H1 (cell line): ENCODE data around the gene ERV3-1. TPM values are rescaled to one million over a fixed set of nuclear protein-coding genes. Genes with fewer than 3 reads are reported as not detected.

ENCODE experiments used
- CTCF ChIA-PET: fragments of 300-600 bp; sonication (Branson Sonifier 250); formaldehyde crosslinking; loops from one replicate; lab custom pipeline; 2021; ENCODE audit not compliant: partially characterized antibody; lab: Charles Lee
- POLR2A ChIA-PET: fragments of 300-600 bp; sonication (Branson Sonifier 250); formaldehyde crosslinking; loops from one replicate; lab custom pipeline; 2021; ENCODE audit warnings: inconsistent platforms; ENCODE audit not compliant: partially characterized antibody; lab: Charles Lee
- DNase-seq, 2 experiments: peaks; one replicate each; pipeline versions ENCODE4 v3.0.0 to v3.0.0-alpha.2; 2010 to 2022; ENCODE audit warnings: low spot score in 2 of 2, low read depth in 1 of 2, mixed read lengths in 1 of 2
- FAIRE-seq: peaks from 2 replicates; lab custom pipeline; 2011; peaks lifted over from hg19 to GRCh38; lab: Jason Lieb, UNC
- H2AFZ ChIP-seq: 2 replicates; pipeline ENCODE4 v1.8.1; 2012; ENCODE audit warnings: low read length, inconsistent platforms
- H2AK5ac ChIP-seq: 2 replicates; pipeline ENCODE4 v1.6.1; 2013; ENCODE audit warnings: low read depth, low read length
- H2BK120ac ChIP-seq: replicated peaks from 2 replicates; pipeline ENCODE3; 2013; ENCODE audit warnings: low read depth, low read length, inconsistent platforms
- H2BK12ac ChIP-seq: 2 replicates; pipeline ENCODE4 v1.6.1; 2013; ENCODE audit warnings: low read depth, low read length
- H2BK15ac ChIP-seq: 2 replicates; pipeline ENCODE4 v1.6.1; 2013; ENCODE audit warnings: low read length
- H2BK20ac ChIP-seq: 2 replicates; pipeline ENCODE4 v1.6.1; 2013; ENCODE audit warnings: low read length
- H2BK5ac ChIP-seq: 2 replicates; pipeline ENCODE4 v1.6.1; 2013; ENCODE audit warnings: low read depth, low read length
- H3K14ac ChIP-seq: 2 replicates; pipeline ENCODE4 v1.6.1; 2013; ENCODE audit warnings: inconsistent platforms; ENCODE audit not compliant: insufficient read length
- H3K18ac ChIP-seq: 2 replicates; pipeline ENCODE4 v1.6.1; 2013; ENCODE audit warnings: low read length; ENCODE audit errors: extremely low read depth
- H3K23ac ChIP-seq: 2 replicates; pipeline ENCODE4 v1.6.1; 2013; ENCODE audit warnings: inconsistent platforms; ENCODE audit not compliant: insufficient read length
- H3K23me2 ChIP-seq: 2 replicates; pipeline ENCODE4 v1.6.1; 2013; ENCODE audit warnings: low read depth, low read length
- H3K27ac ChIP-seq: 2 replicates; pipeline ENCODE4 v1.6.1; 2011; ENCODE audit warnings: low read depth, low read length, inconsistent platforms
- H3K27me3 ChIP-seq, 4 experiments: replicated peaks in 1 of 4; 1 replicate in 1 of 4; 2 replicates in 3 of 4; pipeline versions ENCODE4 v1.6.1 to v1.8.1; 2011 to 2013; ENCODE audit warnings: low read length in 3 of 4, mild to moderate bottlenecking in 3 of 4, inconsistent platforms in 2 of 4, mixed read lengths in 2 of 4, moderate library complexity in 1 of 4; ENCODE audit not compliant: control insufficient read depth in 3 of 4, insufficient read depth in 3 of 4; ENCODE audit errors: extremely low read depth in 1 of 4
- H3K36me3 ChIP-seq, 4 experiments: 2 replicates each; pipeline versions ENCODE4 v1.6.1 to v1.8.1; 2011 to 2013; ENCODE audit warnings: mild to moderate bottlenecking in 4 of 4, low read length in 3 of 4, moderate library complexity in 2 of 4, control low read depth in 1 of 4, inconsistent platforms in 1 of 4; ENCODE audit not compliant: insufficient read depth in 4 of 4, control insufficient read depth in 2 of 4
- H3K4ac ChIP-seq: replicated peaks from 2 replicates; pipeline ENCODE3; 2013; ENCODE audit warnings: low read length, low read depth, mixed read lengths, inconsistent platforms; ENCODE audit not compliant: insufficient read length
- H3K4me1 ChIP-seq, 4 experiments: replicated peaks in 1 of 4; 1 replicate in 1 of 4; 2 replicates in 3 of 4; pipeline versions ENCODE4 v1.6.1 to v1.8.1; 2011 to 2013; ENCODE audit warnings: low read length in 3 of 4, inconsistent platforms in 2 of 4, mixed read lengths in 1 of 4; ENCODE audit not compliant: insufficient read depth in 4 of 4, control insufficient read depth in 3 of 4
- H3K4me2 ChIP-seq, 2 experiments: 2 replicates each; pipeline versions ENCODE4 v1.6.1 to v1.8.1; 2011 to 2013; ENCODE audit warnings: low read depth in 2 of 2, low read length in 2 of 2, control low read depth in 1 of 2, inconsistent platforms in 1 of 2, mild to moderate bottlenecking in 1 of 2; ENCODE audit not compliant: insufficient read depth in 1 of 2
- H3K4me3 ChIP-seq, 4 experiments: fragments of 200-600, 300-600 bp in 1 of 4; sonication (generic), shearing (Covaris generic), sonication (Bioruptor Twin) in 1 of 4; 2 replicates each; pipeline versions ENCODE4 v1.5.1 to v1.8.1; 2011 to 2016; ENCODE audit warnings: low read length in 4 of 4, low read depth in 3 of 4, control low read depth in 2 of 4, inconsistent platforms in 2 of 4, mild to moderate bottlenecking in 2 of 4, mixed read lengths in 1 of 4, moderate library complexity in 1 of 4; ENCODE audit not compliant: insufficient read depth in 2 of 4; ENCODE audit errors: extremely low read depth in 1 of 4
- H3K56ac ChIP-seq: replicated peaks from 2 replicates; pipeline ENCODE3; 2013; ENCODE audit warnings: low read depth, mild to moderate bottlenecking, mixed read lengths, low read length, inconsistent platforms; ENCODE audit not compliant: insufficient read length
- H3K79me1 ChIP-seq: 2 replicates; pipeline ENCODE4 v1.6.1; 2013; ENCODE audit warnings: low read depth, low read length, control low read depth
- H3K79me2 ChIP-seq, 2 experiments: 2 replicates each; pipeline versions ENCODE4 v1.6.1 to v1.8.1; 2012 to 2013; ENCODE audit warnings: low read length in 2 of 2, mild to moderate bottlenecking in 2 of 2, inconsistent platforms in 1 of 2; ENCODE audit not compliant: insufficient read depth in 2 of 2, control insufficient read depth in 1 of 2
- H3K9ac ChIP-seq, 4 experiments: replicated peaks in 1 of 4; 1 replicate in 1 of 4; 2 replicates in 3 of 4; pipeline versions ENCODE4 v1.6.1 to v1.8.1; 2011 to 2013; ENCODE audit warnings: low read depth in 3 of 4, low read length in 3 of 4, control low read depth in 2 of 4, mild to moderate bottlenecking in 2 of 4, moderate library complexity in 2 of 4, inconsistent platforms in 1 of 4; ENCODE audit errors: extremely low read depth in 1 of 4
- H3K9me3 ChIP-seq, 2 experiments: 2 replicates each; pipeline versions ENCODE4 v1.6.1 to v1.8.1; 2012 to 2013; ENCODE audit warnings: mild to moderate bottlenecking in 2 of 2, moderate library complexity in 2 of 2, control low read depth in 1 of 2, inconsistent platforms in 1 of 2, low read depth in 1 of 2, low read length in 1 of 2, mixed read lengths in 1 of 2; ENCODE audit not compliant: insufficient read depth in 2 of 2
- H4K20me1 ChIP-seq, 2 experiments: replicated peaks in 1 of 2; 2 replicates each; pipeline versions ENCODE3 to v1.8.1; 2011 to 2013; ENCODE audit warnings: inconsistent platforms in 2 of 2, low read length in 2 of 2, mild to moderate bottlenecking in 1 of 2; ENCODE audit not compliant: insufficient read depth in 2 of 2, control insufficient read depth in 1 of 2
- H4K5ac ChIP-seq: 2 replicates; pipeline ENCODE4 v1.6.1; 2013; ENCODE audit warnings: low read length, low read depth, mixed read lengths, inconsistent platforms; ENCODE audit not compliant: insufficient read length
- H4K8ac ChIP-seq: 2 replicates; pipeline ENCODE4 v1.8.0; 2013; ENCODE audit warnings: mild to moderate bottlenecking, moderate library complexity, low read length, inconsistent platforms; ENCODE audit not compliant: insufficient read depth; ENCODE audit errors: extremely low read depth
- H4K91ac ChIP-seq: replicated peaks from 2 replicates; pipeline ENCODE3; 2013; ENCODE audit warnings: low read length, mixed read lengths, inconsistent platforms; ENCODE audit not compliant: insufficient read length
- CTCF ChIP-seq, 3 experiments: IDR thresholded peaks; 1 replicate in 2 of 3; 2 replicates in 1 of 3; pipeline versions ENCODE4 v1.5.1 to v1.6.1; 2011; ENCODE audit warnings: low read length in 3 of 3, mild to moderate bottlenecking in 3 of 3, inconsistent platforms in 2 of 3, low read depth in 1 of 3, moderate library complexity in 1 of 3; ENCODE audit not compliant: insufficient read depth in 1 of 3; ENCODE audit errors: control extremely low read depth in 1 of 3
- MAX ChIP-seq: IDR thresholded peaks from 2 replicates; pipeline ENCODE4 v1.6.1; 2012; ENCODE audit warnings: inconsistent platforms
- RAD21 ChIP-seq, 2 experiments: IDR thresholded peaks in 1 of 2; conservative IDR thresholded peaks in 1 of 2; 2 replicates each; pipeline ENCODE4 v1.6.1; 2011; ENCODE audit warnings: low read depth in 2 of 2, low read length in 2 of 2, improper control_type of control experiment in 1 of 2, inconsistent platforms in 1 of 2, mild to moderate bottlenecking in 1 of 2, moderate library complexity in 1 of 2
- WGBS, 2 experiments: shearing (Covaris generic) in 1 of 2; methylation state at CpG; one replicate each; pipeline versions ENCODE4 v1.1.6 to v1.1.7; 2013 to 2015; ENCODE audit warnings: low lambda C conversion rate in 2 of 2, mixed read lengths in 2 of 2, inconsistent platforms in 1 of 2, low coverage in 1 of 2, missing lambda C conversion rate in 1 of 2; ENCODE audit not compliant: insufficient replicate concordance in 2 of 2, insufficient coverage in 1 of 2, insufficient read length in 1 of 2; ENCODE audit errors: extremely low coverage in 1 of 2, missing lambda C conversion rate in 1 of 2; 5-methylcytosine and 5-hydroxymethylcytosine counted together
- polyA plus RNA-seq, 7 experiments: library from polyadenylated mRNA; depleted of rRNA in 3 of 7; stranded (reverse) in 5 of 7; unstranded in 2 of 7; fragments of >200 nt in 5 of 7; fragments of 200-250 nt in 2 of 7; gene quantifications; 1 replicate in 5 of 7; 2 replicates in 1 of 7; 4 replicates in 1 of 7; pipeline versions ENCODE4 v1.2.1 to v1.2.3, GENCODE V29; 2011 to 2013; ENCODE audit warnings: missing spikeins in 2 of 7, mixed read lengths in 2 of 7
- total RNA-seq: library from RNA; stranded (reverse); fragmentation: NEBNext Ultra II Directional; extraction: Animal tissue kit (Norgen Biotek cat#: 25700); gene quantifications from 2 replicates; pipeline ENCODE4 v1.2.1, GENCODE V29; 2021

ERV3-1 gene
- total and polyA plus RNA-seq, 2 of the 8 experiments (the other 6 are each of a cell fraction or from before 2014, with no cell fraction given): 9.5 to 9.7 TPM

- Histone ChIP-seq H3K4me2 (peak overlapping the region; percentile 57 to 95), H2AK5ac (no peak overlapping the region), H3K27me3 (peaks cover 2 to 10% (median 6%) of the 10 kb centered on the region in 4 experiments; a peak in 4 of 7 replicates), H2BK15ac (no peak overlapping the region), H3K14ac (no peak overlapping the region), H4K5ac (no peak overlapping the region), H2BK12ac (no peak overlapping the region), H3K18ac (peak overlapping the region; percentile 60; the same call in 1 of the 2 replicates), H2AFZ (no peak overlapping the region), H3K27ac (no peak overlapping the region), H3K9me3 (no peaks in the 10 kb centered on the region), H2BK120ac (no peak overlapping the region), H2BK20ac (no peak overlapping the region), H3K23me2 (peaks cover 5% of the 10 kb centered on the region; the same call in 1 of the 2 replicates), H3K9ac (no peak overlapping the region), H2BK5ac (no peak overlapping the region), H3K79me1 (no peaks in the 10 kb centered on the region), H3K4ac (no peak overlapping the region), H3K79me2 (no peaks in the 10 kb centered on the region), H4K20me1 (no peaks in the 10 kb centered on the region), H3K36me3 (no peaks in the 10 kb centered on the region), H3K4me3 (peak overlapping the region in 3 of 4 experiments; percentile 56 to 68 (median 67); a peak in 4 of 8 replicates), H4K8ac (peak overlapping the region; percentile 71; the same call in 1 of the 2 replicates), H3K23ac (no peak overlapping the region), H3K56ac (no peak overlapping the region), H4K91ac (no peak overlapping the region), H3K4me1 (no peaks in the 10 kb centered on the region)
- TF ChIP-seq CTCF (IDR thresholded peaks at IDR 0.05; ENCODE audit: control extremely low read depth in 1 of 3, insufficient read depth in 1 of 3, low read depth in 1 of 3, low read length in 3 of 3) (peak; percentile 12 to 39 (median 28); a peak in 2 of 4 replicates), MAX (no peak), RAD21 (IDR thresholded peaks at IDR 0.05 in 1 of 2, conservative IDR thresholded peaks at IDR 0.05 in 1 of 2; ENCODE audit: low read depth in 2 of 2, low read length in 2 of 2) (peak; percentile 22 to 37; a peak in 2 of 4 replicates)
- no peak for FAIRE-seq
- CTCF ChIA-PET: interaction anchor here (0.7 to 3.4 kb wide), 7 partner anchors 10 to 361 kb away, joined by 3 to 19 read pairs (median 3); no protein-coding TSS in a partner anchor
- POLR2A ChIA-PET: interaction anchor here (1.1 to 1.2 kb wide), 2 partner anchors 42 to 892 kb away, joined by 3 read pairs; no protein-coding TSS in a partner anchor
- peak in 1 of 2 experiments; percentile 72 for DNase-seq
- 53% methylated on average over 5 of the region's 5 CpGs; no CpG with 5 or more reads in 1 of the 2 experiments for WGBS, 2 experiments
These were observed 59.7 kb downstream of the ERV3-1 start for GRCh38 chr7:64946772-64947171.
